ENCODE results near the gene ZMYND8.
"Not testable (repeated sequence)": the region's sequence is repeated elsewhere in the genome, so short reads cannot be mapped to it uniquely, and the experiment has no call there.

The ZMYND8 gene

GRCh38 chr20:47309806-47310426 lies 46.6 kb downstream of the ZMYND8 start:
- no peak for DNase-seq

GRCh38 chr20:47309394-47309793 lies 47.1 kb downstream of the ZMYND8 start:
- no peak for DNase-seq

GRCh38 chr20:47307569-47307968 lies 48.9 kb downstream of the ZMYND8 start:
- DNase-seq, result not testable (repeated sequence)

- no peak for DNase-seq
These were observed 49.6 kb downstream of the ZMYND8 start for GRCh38 chr20:47306755-47307370.

- DNase-seq, result no peak
These were observed 50.4 kb downstream of the ZMYND8 start for GRCh38 chr20:47306095-47306494.

GRCh38 chr20:47305667-47306066 lies 50.8 kb downstream of the ZMYND8 start:
- no peak for DNase-seq

GRCh38 chr20:47304287-47304686 lies 52.2 kb downstream of the ZMYND8 start:
- DNase-seq, result no peak

- DNase-seq, result no peak
These were observed 52.8 kb downstream of the ZMYND8 start for GRCh38 chr20:47303736-47304135.

GRCh38 chr20:47300071-47300470 lies 56.4 kb downstream of the ZMYND8 start:
- DNase-seq, result no peak

GRCh38 chr20:47298624-47299023 lies 57.9 kb downstream of the ZMYND8 start:
- DNase-seq, result no peak

- DNase-seq, result no peak
These were observed 58.8 kb downstream of the ZMYND8 start for GRCh38 chr20:47297746-47298145.

- no peak for DNase-seq
These were observed 59.5 kb downstream of the ZMYND8 start for GRCh38 chr20:47296950-47297349.

- DNase-seq, result no peak
These were observed 60.5 kb downstream of the ZMYND8 start for GRCh38 chr20:47295921-47296426.

- no peak for DNase-seq
These were observed 61.2 kb downstream of the ZMYND8 start for GRCh38 chr20:47295129-47295813.

- no peak for DNase-seq
These were observed 62.9 kb downstream of the ZMYND8 start for GRCh38 chr20:47293631-47294030.

GRCh38 chr20:47292581-47292980 lies 63.9 kb downstream of the ZMYND8 start:
- DNase-seq, result no peak

- no peak for DNase-seq
These were observed 65.7 kb downstream of the ZMYND8 start for GRCh38 chr20:47290666-47291430.

GRCh38 chr20:47290008-47290407 lies 66.5 kb downstream of the ZMYND8 start:
- no peak for DNase-seq

- no peak for DNase-seq
These were observed 67.4 kb downstream of the ZMYND8 start for GRCh38 chr20:47289096-47289495.

GRCh38 chr20:47288530-47288929 lies 68.0 kb downstream of the ZMYND8 start:
- DNase-seq, result not testable (repeated sequence)

- DNase-seq, result no peak
These were observed 68.8 kb downstream of the ZMYND8 start for GRCh38 chr20:47287609-47288144.

GRCh38 chr20:47286681-47287080 lies 69.8 kb downstream of the ZMYND8 start:
- DNase-seq, result no peak

- no peak for DNase-seq
These were observed 71.3 kb downstream of the ZMYND8 start for GRCh38 chr20:47285189-47285588.

Measured in NCI-H1436 treated with DMSO at 0.1 percent for 48 hours (cell line).